NB4 (cell line): ENCODE measurements around the gene HTR4.

Experiments
- POLR2A ChIP-seq: IDR thresholded peaks from 2 replicates; pipeline ENCODE4 v1.6.1; 2011; ENCODE audit warnings: mild to moderate bottlenecking; ENCODE audit not compliant: insufficient read length; ENCODE audit errors: extremely low read depth
- TF ChIP-seq, protein P1 (sequence below): IDR thresholded peaks from one replicate; pipeline ENCODE4 v1.5.1; 2012; ENCODE audit warnings: low read depth, low read length
- TF ChIP-seq, protein P2 (sequence below): IDR thresholded peaks from 2 replicates; pipeline ENCODE4 v1.6.1; 2011; ENCODE audit warnings: low read depth, low read length

DNA sequence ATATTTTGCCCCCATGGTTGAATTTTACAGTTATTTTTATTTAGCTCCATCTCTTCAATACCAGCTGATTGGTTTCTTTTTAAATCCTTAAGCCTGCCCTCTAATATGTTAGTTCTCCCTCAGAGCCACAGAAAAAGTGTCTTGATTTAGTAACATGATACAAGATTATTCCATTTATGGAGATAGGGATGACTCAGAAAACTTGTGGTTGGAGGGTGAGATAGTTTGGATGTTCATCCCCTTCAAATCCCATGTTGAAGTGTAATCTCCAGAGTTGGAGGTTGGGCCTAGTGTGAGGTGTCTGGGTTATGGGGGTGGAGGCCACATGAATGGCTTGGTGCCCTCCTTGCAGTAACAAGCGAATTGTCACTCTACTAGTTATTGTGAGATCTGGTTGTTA, 154.9 kb downstream of the HTR4 start:
- TF ChIP-seq, protein P1, sequence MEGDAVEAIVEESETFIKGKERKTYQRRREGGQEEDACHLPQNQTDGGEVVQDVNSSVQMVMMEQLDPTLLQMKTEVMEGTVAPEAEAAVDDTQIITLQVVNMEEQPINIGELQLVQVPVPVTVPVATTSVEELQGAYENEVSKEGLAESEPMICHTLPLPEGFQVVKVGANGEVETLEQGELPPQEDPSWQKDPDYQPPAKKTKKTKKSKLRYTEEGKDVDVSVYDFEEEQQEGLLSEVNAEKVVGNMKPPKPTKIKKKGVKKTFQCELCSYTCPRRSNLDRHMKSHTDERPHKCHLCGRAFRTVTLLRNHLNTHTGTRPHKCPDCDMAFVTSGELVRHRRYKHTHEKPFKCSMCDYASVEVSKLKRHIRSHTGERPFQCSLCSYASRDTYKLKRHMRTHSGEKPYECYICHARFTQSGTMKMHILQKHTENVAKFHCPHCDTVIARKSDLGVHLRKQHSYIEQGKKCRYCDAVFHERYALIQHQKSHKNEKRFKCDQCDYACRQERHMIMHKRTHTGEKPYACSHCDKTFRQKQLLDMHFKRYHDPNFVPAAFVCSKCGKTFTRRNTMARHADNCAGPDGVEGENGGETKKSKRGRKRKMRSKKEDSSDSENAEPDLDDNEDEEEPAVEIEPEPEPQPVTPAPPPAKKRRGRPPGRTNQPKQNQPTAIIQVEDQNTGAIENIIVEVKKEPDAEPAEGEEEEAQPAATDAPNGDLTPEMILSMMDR: no peak
- no peak for TF ChIP-seq POLR2A
- TF ChIP-seq, protein P2, sequence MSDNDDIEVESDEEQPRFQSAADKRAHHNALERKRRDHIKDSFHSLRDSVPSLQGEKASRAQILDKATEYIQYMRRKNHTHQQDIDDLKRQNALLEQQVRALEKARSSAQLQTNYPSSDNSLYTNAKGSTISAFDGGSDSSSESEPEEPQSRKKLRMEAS: no peak
